HepG2 (cell line): ENCODE results near the gene RSL1D1. TPM values are rescaled to one million over a fixed set of nuclear protein-coding genes. Genes with fewer than 3 reads are reported as not detected.
A peak's percentile ranks its signal among the peaks of the same experiment; 100 is the strongest.

ENCODE experiments used
- AGO1 ChIP-seq: fragments of 200-400 bp; formaldehyde crosslinking; IDR thresholded peaks from 2 replicates; pipeline ENCODE4 v1.6.1; 2017; ENCODE audit warnings: mild to moderate bottlenecking, low read depth, low read length, moderate library complexity; ENCODE audit not compliant: poor library complexity, severe bottlenecking
- ARHGAP35 ChIP-seq: sonication (generic); formaldehyde crosslinking; IDR thresholded peaks from 2 replicates; pipeline ENCODE4 v1.9.0; 2022; ENCODE audit warnings: mild to moderate bottlenecking, inconsistent platforms, moderate library complexity, missing genetic modification reagents, borderline replicate concordance
- GATA4 ChIP-seq: sonication (generic); IDR thresholded peaks from 2 replicates; pipeline ENCODE4 v1.6.1; 2016; ENCODE audit warnings: antibody characterized with exemption, low read depth, borderline replicate concordance
- GTF3A ChIP-seq: sonication (generic); formaldehyde crosslinking; conservative IDR thresholded peaks from 2 replicates; pipeline ENCODE4 v1.4.0; 2020; ENCODE audit warnings: mild to moderate bottlenecking, missing genetic modification reagents
- KLF15 ChIP-seq: sonication (generic); formaldehyde crosslinking; IDR thresholded peaks from 2 replicates; pipeline ENCODE4 v1.8.1; 2023; ENCODE audit warnings: borderline replicate concordance, mild to moderate bottlenecking, inconsistent platforms, missing genetic modification reagents, mixed read lengths
- MXI1 ChIP-seq: IDR thresholded peaks from 3 replicates; pipeline ENCODE4 v1.6.1; 2012; ENCODE audit warnings: low read depth, low read length, inconsistent platforms, borderline replicate concordance
- SMC3 ChIP-seq: IDR thresholded peaks from 2 replicates; pipeline ENCODE4 v1.6.1; 2011; ENCODE audit warnings: low read length, improper control_type of control experiment
- TAF1 ChIP-seq: sonication (generic); formaldehyde crosslinking; IDR thresholded peaks from 2 replicates; pipeline ENCODE4 v1.4.0; 2020; ENCODE audit warnings: missing genetic modification reagents
- ZNF24 ChIP-seq: fragments of 450-650 bp; IDR thresholded peaks from 2 replicates; pipeline ENCODE4 v1.6.1; 2017; ENCODE audit warnings: antibody characterized with exemption, mild to moderate bottlenecking
- ZNF292 ChIP-seq: sonication (generic); formaldehyde crosslinking; IDR thresholded peaks from 2 replicates; pipeline ENCODE4 v1.8.1; 2022; ENCODE audit warnings: mild to moderate bottlenecking, low read depth, missing genetic modification reagents, borderline replicate concordance
- ZNF333 ChIP-seq: sonication (generic); formaldehyde crosslinking; IDR thresholded peaks from 2 replicates; pipeline ENCODE4 v1.4.0; 2020; ENCODE audit warnings: mild to moderate bottlenecking, missing genetic modification reagents, borderline replicate concordance
- ZNF547 ChIP-seq: sonication (generic); formaldehyde crosslinking; IDR thresholded peaks from 2 replicates; pipeline ENCODE4 v1.5.1; 2020; ENCODE audit warnings: mild to moderate bottlenecking, missing genetic modification reagents
- ZNF562 ChIP-seq: sonication (generic); formaldehyde crosslinking; IDR thresholded peaks from 2 replicates; pipeline ENCODE4 v1.8.0; 2022; ENCODE audit warnings: missing genetic modification reagents, borderline replicate concordance
- ZNF749 ChIP-seq: sonication (generic); formaldehyde crosslinking; IDR thresholded peaks from 2 replicates; pipeline ENCODE4 v1.8.0; 2022; ENCODE audit warnings: mild to moderate bottlenecking, missing genetic modification reagents, moderate library complexity, borderline replicate concordance
- polyA plus RNA-seq, 8 experiments: library from polyadenylated mRNA; depleted of rRNA in 3 of 8; stranded (reverse) in 7 of 8; unstranded in 1 of 8; fragments of >200 nt; fragmentation: Illumina TruSeq in 4 of 8; extraction: Trizol in 4 of 8; gene quantifications; 2 replicates each; pipeline versions ENCODE4 v1.2.1 to v1.2.3, GENCODE V29; 2011 to 2016; ENCODE audit warnings: low read depth in 4 of 8, missing spikeins in 1 of 8, mixed read lengths in 1 of 8; ENCODE audit not compliant: insufficient read depth in 1 of 8
- total RNA-seq, 5 experiments: library from RNA; depleted of rRNA; stranded (reverse); fragments of >200 nt; fragmentation: Illumina TruSeq; extraction: Trizol; gene quantifications; 2 replicates each; pipeline ENCODE4 v1.2.3, GENCODE V29; 2016; ENCODE audit warnings: low read depth in 1 of 5
- TF ChIP-seq, protein P1 (sequence below): sonication (generic); formaldehyde crosslinking; conservative IDR thresholded peaks from 2 replicates; pipeline ENCODE4 v1.8.0; 2022; ENCODE audit warnings: mild to moderate bottlenecking, moderate library complexity, missing genetic modification reagents
- TF ChIP-seq, protein P2 (sequence below): IDR thresholded peaks from 2 replicates; pipeline ENCODE4 v1.6.1; 2016; ENCODE audit warnings: control low read depth
- TF ChIP-seq, protein P3 (sequence below): sonication (generic); formaldehyde crosslinking; IDR thresholded peaks from 2 replicates; pipeline ENCODE4 v1.5.0; 2020; ENCODE audit warnings: mild to moderate bottlenecking, missing genetic modification reagents
- TF ChIP-seq, protein P4 (sequence below): sonication (generic); formaldehyde crosslinking; IDR thresholded peaks from 2 replicates; pipeline ENCODE4 v1.5.0; 2020; ENCODE audit warnings: missing genetic modification reagents
- TF ChIP-seq, protein P5 (sequence below): IDR thresholded peaks from 2 replicates; pipeline ENCODE4 v1.6.1; 2012; ENCODE audit warnings: low read depth, low read length, improper control_type of control experiment

The RSL1D1 gene
- total and polyA plus RNA-seq, 2 of the 13 experiments (the other 11 are each of a cell fraction or from before 2014, with no cell fraction given), result 187 to 343 TPM

DNA sequence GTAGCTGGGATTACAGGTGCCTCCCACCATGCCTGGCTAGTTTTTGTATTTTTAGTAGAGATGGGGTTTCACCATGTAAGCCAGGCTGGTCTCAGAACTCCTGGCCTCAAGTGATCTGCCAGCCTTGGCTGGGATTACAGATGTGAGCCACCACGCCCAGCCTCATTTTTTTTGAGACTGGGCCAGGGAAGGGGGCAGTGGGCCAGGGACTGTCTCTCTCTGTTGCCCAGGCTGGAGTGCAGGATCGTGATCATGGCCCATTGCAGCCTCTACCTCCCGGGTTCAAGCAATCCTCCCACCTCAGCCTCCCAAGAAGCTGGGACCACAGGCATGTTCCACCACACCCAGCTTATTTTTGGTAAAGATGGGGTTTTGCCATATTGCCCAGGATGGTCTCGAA, 16.0 kb downstream of the RSL1D1 start (continued):
- TF ChIP-seq, protein P1, sequence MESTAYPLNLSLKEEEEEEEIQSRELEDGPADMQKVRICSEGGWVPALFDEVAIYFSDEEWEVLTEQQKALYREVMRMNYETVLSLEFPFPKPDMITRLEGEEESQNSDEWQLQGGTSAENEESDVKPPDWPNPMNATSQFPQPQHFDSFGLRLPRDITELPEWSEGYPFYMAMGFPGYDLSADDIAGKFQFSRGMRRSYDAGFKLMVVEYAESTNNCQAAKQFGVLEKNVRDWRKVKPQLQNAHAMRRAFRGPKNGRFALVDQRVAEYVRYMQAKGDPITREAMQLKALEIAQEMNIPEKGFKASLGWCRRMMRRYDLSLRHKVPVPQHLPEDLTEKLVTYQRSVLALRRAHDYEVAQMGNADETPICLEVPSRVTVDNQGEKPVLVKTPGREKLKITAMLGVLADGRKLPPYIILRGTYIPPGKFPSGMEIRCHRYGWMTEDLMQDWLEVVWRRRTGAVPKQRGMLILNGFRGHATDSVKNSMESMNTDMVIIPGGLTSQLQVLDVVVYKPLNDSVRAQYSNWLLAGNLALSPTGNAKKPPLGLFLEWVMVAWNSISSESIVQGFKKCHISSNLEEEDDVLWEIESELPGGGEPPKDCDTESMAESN (CRISPR knock-in tag), result 0 out of 2 replicates have a peak, but pooled peaks have one; percentile 25
- TF ChIP-seq ZNF24, result no peak
- TF ChIP-seq ZNF292 (CRISPR knock-in tag), result no peak
- TF ChIP-seq ZNF562 (CRISPR knock-in tag), result no peak
- no peak for TF ChIP-seq MXI1
- no peak for TF ChIP-seq ARHGAP35
- TF ChIP-seq ZNF333 (CRISPR knock-in tag), result no peak
- TF ChIP-seq AGO1, result no peak
- TF ChIP-seq, protein P2, sequence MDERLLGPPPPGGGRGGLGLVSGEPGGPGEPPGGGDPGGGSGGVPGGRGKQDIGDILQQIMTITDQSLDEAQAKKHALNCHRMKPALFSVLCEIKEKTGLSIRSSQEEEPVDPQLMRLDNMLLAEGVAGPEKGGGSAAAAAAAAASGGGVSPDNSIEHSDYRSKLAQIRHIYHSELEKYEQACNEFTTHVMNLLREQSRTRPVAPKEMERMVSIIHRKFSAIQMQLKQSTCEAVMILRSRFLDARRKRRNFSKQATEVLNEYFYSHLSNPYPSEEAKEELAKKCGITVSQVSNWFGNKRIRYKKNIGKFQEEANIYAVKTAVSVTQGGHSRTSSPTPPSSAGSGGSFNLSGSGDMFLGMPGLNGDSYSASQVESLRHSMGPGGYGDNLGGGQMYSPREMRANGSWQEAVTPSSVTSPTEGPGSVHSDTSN (CRISPR knock-in tag), result no peak
- TF ChIP-seq, protein P3, sequence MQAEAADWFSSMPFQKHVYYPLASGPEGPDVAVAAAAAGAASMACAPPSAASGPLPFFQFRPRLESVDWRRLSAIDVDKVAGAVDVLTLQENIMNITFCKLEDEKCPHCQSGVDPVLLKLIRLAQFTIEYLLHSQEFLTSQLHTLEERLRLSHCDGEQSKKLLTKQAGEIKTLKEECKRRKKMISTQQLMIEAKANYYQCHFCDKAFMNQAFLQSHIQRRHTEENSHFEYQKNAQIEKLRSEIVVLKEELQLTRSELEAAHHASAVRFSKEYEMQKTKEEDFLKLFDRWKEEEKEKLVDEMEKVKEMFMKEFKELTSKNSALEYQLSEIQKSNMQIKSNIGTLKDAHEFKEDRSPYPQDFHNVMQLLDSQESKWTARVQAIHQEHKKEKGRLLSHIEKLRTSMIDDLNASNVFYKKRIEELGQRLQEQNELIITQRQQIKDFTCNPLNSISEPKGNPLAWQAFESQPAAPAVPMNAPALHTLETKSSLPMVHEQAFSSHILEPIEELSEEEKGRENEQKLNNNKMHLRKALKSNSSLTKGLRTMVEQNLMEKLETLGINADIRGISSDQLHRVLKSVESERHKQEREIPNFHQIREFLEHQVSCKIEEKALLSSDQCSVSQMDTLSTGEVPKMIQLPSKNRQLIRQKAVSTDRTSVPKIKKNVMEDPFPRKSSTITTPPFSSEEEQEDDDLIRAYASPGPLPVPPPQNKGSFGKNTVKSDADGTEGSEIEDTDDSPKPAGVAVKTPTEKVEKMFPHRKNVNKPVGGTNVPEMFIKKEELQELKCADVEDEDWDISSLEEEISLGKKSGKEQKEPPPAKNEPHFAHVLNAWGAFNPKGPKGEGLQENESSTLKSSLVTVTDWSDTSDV, result no peak
- TF ChIP-seq GTF3A (CRISPR knock-in tag), result no peak
- no peak for TF ChIP-seq ZNF547 (CRISPR knock-in tag)
- no peak for TF ChIP-seq GATA4
- no peak for TF ChIP-seq SMC3
- no peak for TF ChIP-seq KLF15 (CRISPR knock-in tag)
- no peak for TF ChIP-seq TAF1
- TF ChIP-seq, protein P4, sequence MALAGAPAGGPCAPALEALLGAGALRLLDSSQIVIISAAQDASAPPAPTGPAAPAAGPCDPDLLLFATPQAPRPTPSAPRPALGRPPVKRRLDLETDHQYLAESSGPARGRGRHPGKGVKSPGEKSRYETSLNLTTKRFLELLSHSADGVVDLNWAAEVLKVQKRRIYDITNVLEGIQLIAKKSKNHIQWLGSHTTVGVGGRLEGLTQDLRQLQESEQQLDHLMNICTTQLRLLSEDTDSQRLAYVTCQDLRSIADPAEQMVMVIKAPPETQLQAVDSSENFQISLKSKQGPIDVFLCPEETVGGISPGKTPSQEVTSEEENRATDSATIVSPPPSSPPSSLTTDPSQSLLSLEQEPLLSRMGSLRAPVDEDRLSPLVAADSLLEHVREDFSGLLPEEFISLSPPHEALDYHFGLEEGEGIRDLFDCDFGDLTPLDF, result no peak
- TF ChIP-seq, protein P5, sequence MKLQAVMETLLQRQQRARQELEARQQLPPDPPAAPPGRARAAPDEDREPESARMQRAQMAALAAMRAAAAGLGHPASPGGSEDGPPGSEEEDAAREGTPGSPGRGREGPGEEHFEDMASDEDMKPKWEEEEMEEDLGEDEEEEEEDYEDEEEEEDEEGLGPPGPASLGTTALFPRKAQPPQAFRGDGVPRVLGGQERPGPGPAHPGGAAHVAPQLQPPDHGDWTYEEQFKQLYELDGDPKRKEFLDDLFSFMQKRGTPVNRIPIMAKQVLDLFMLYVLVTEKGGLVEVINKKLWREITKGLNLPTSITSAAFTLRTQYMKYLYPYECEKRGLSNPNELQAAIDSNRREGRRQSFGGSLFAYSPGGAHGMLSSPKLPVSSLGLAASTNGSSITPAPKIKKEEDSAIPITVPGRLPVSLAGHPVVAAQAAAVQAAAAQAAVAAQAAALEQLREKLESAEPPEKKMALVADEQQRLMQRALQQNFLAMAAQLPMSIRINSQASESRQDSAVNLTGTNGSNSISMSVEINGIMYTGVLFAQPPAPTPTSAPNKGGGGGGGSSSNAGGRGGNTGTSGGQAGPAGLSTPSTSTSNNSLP, result no peak
- TF ChIP-seq ZNF749, result no peak
